Mesenchymal stem cell (in vitro differentiated cells and primary cell): ENCODE measurements around the gene AGTR1.
"Not testable (repeated sequence)": the region's sequence is repeated elsewhere in the genome, so short reads cannot be mapped to it uniquely, and the experiment has no call there.

ENCODE experiments used
- DNase-seq: peaks from one replicate; pipeline ENCODE4 v3.0.0-alpha.2; 2013
- H2AFZ ChIP-seq: one replicate; pipeline ENCODE4 v1.6.1; 2013; ENCODE audit warnings: low read depth, mild to moderate bottlenecking, control low read depth, inconsistent platforms, low read length, moderate library complexity
- H2AK5ac ChIP-seq: 2 replicates; pipeline ENCODE4 v1.6.1; 2013; ENCODE audit warnings: low read length, moderate library complexity, mild to moderate bottlenecking, inconsistent platforms; ENCODE audit not compliant: severe bottlenecking
- H2BK120ac ChIP-seq: one replicate; pipeline ENCODE4 v1.6.1; 2013; ENCODE audit warnings: low read depth, mild to moderate bottlenecking, inconsistent platforms, low read length, moderate library complexity
- H2BK12ac ChIP-seq, 2 experiments: one replicate each; pipeline ENCODE4 v1.6.1; 2013; ENCODE audit warnings: inconsistent platforms in 2 of 2, low read length in 2 of 2, mild to moderate bottlenecking in 2 of 2, moderate library complexity in 2 of 2, control low read depth in 1 of 2
- H2BK15ac ChIP-seq: one replicate; pipeline ENCODE4 v1.6.1; 2013; ENCODE audit warnings: mild to moderate bottlenecking, low read depth, inconsistent platforms; ENCODE audit not compliant: poor library complexity, severe bottlenecking
- H2BK5ac ChIP-seq: 2 replicates; pipeline ENCODE4 v1.6.1; 2013; ENCODE audit warnings: low read depth, mild to moderate bottlenecking, low read length, control low read depth, inconsistent platforms; ENCODE audit not compliant: poor library complexity, severe bottlenecking
- H3K14ac ChIP-seq, 2 experiments: one replicate each; pipeline ENCODE4 v1.6.1; 2013; ENCODE audit warnings: inconsistent platforms in 2 of 2, low read length in 2 of 2, control low read depth in 1 of 2, mild to moderate bottlenecking in 1 of 2, moderate library complexity in 1 of 2
- H3K18ac ChIP-seq, 2 experiments: one replicate each; pipeline ENCODE4 v1.6.1; 2013; ENCODE audit warnings: inconsistent platforms in 2 of 2, low read length in 2 of 2, control low read depth in 1 of 2, low read depth in 1 of 2, mild to moderate bottlenecking in 1 of 2
- H3K23ac ChIP-seq, 2 experiments: one replicate each; pipeline ENCODE4 v1.6.1; 2013; ENCODE audit warnings: inconsistent platforms in 2 of 2, low read length in 2 of 2, mild to moderate bottlenecking in 2 of 2, moderate library complexity in 2 of 2, control low read depth in 1 of 2
- H3K27ac ChIP-seq: 2 replicates; pipeline ENCODE4 v1.5.1; 2013; ENCODE audit warnings: mild to moderate bottlenecking, moderate library complexity, low read length, control low read depth, inconsistent platforms; ENCODE audit not compliant: poor library complexity, severe bottlenecking
- H3K27me3 ChIP-seq, 2 experiments: 2 replicates each; pipeline versions ENCODE4 v1.6.1 to v1.7.0; 2013; ENCODE audit warnings: low read length in 2 of 2, mild to moderate bottlenecking in 2 of 2, moderate library complexity in 2 of 2, control low read depth in 1 of 2, inconsistent platforms in 1 of 2; ENCODE audit not compliant: control insufficient read depth in 1 of 2, insufficient read depth in 1 of 2
- H3K36me3 ChIP-seq, 2 experiments: 2 replicates each; pipeline versions ENCODE4 v1.6.1 to v1.7.0; 2013; ENCODE audit warnings: low read length in 2 of 2, control low read depth in 1 of 2, inconsistent platforms in 1 of 2, low read depth in 1 of 2, mild to moderate bottlenecking in 1 of 2; ENCODE audit not compliant: insufficient read depth in 2 of 2, control insufficient read depth in 1 of 2
- H3K4ac ChIP-seq, 2 experiments: one replicate each; pipeline ENCODE4 v1.6.1; 2013; ENCODE audit warnings: inconsistent platforms in 2 of 2, low read length in 2 of 2, mild to moderate bottlenecking in 2 of 2, moderate library complexity in 2 of 2, control low read depth in 1 of 2, low read depth in 1 of 2
- H3K4me1 ChIP-seq: 2 replicates; pipeline ENCODE4 v1.6.1; 2013; ENCODE audit warnings: low read depth, low read length, control low read depth; ENCODE audit not compliant: control insufficient read depth, insufficient read depth
- H3K4me2 ChIP-seq: 2 replicates; pipeline ENCODE4 v1.6.1; 2013; ENCODE audit warnings: low read length, mild to moderate bottlenecking, inconsistent platforms; ENCODE audit not compliant: poor library complexity, severe bottlenecking
- H3K4me3 ChIP-seq, 2 experiments: 2 replicates each; pipeline versions ENCODE4 v1.5.1 to v1.7.0; 2013; ENCODE audit warnings: low read length in 2 of 2, mild to moderate bottlenecking in 2 of 2, control low read depth in 1 of 2, low read depth in 1 of 2; ENCODE audit not compliant: insufficient read depth in 1 of 2
- H3K79me1 ChIP-seq: replicated peaks from 2 replicates; pipeline ENCODE4 v1.6.1; 2013; ENCODE audit warnings: mild to moderate bottlenecking, control low read depth, low read length, inconsistent platforms; ENCODE audit not compliant: poor library complexity, severe bottlenecking
- H3K9ac ChIP-seq: 2 replicates; pipeline ENCODE4 v1.7.0; 2013; ENCODE audit warnings: mild to moderate bottlenecking, low read length, moderate library complexity
- H3K9me3 ChIP-seq: 2 replicates; pipeline ENCODE4 v1.7.0; 2013; ENCODE audit warnings: mild to moderate bottlenecking, low read length; ENCODE audit not compliant: control insufficient read depth
- H4K8ac ChIP-seq: one replicate; pipeline ENCODE4 v1.6.1; 2013; ENCODE audit warnings: inconsistent platforms, mild to moderate bottlenecking, low read length, moderate library complexity
- H4K91ac ChIP-seq: one replicate; pipeline ENCODE4 v1.6.1; 2013; ENCODE audit warnings: mild to moderate bottlenecking, low read length, inconsistent platforms
- WGBS: methylation state at CpG from one replicate; pipeline ENCODE4 v1.1.7; 2013; ENCODE audit warnings: mixed read lengths; 5-methylcytosine and 5-hydroxymethylcytosine counted together

The AGTR1 gene

GRCh38 chr3:148773805-148774204 is 76.1 kb downstream of the AGTR1 start:
- 67% methylated on average over 2 of the region's 2 CpGs for WGBS
- H4K91ac ChIP-seq: no peak overlapping the region
- no peak overlapping the region for H3K4me3 ChIP-seq
- no peak for DNase-seq
- no peak overlapping the region for H2AK5ac ChIP-seq
- no peaks in the 10 kb centered on the region for H3K36me3 ChIP-seq
- no peaks in the 10 kb centered on the region for H3K4me1 ChIP-seq
- no peaks in the 10 kb centered on the region for H3K9me3 ChIP-seq
- no peak overlapping the region for H3K4ac ChIP-seq
- H3K9ac ChIP-seq: no peak overlapping the region
- H3K27ac ChIP-seq: no peak overlapping the region
- no peaks in the 10 kb centered on the region for H3K79me1 ChIP-seq
- H3K23ac ChIP-seq: no peak overlapping the region
- no peak overlapping the region for H2BK12ac ChIP-seq
- no peak overlapping the region for H3K14ac ChIP-seq
- H2AFZ ChIP-seq: no peak overlapping the region
- H3K27me3 ChIP-seq: no peaks in the 10 kb centered on the region
- H3K18ac ChIP-seq: no peak overlapping the region
- no peak overlapping the region for H4K8ac ChIP-seq
- no peak overlapping the region for H2BK5ac ChIP-seq
- no peak overlapping the region for H2BK120ac ChIP-seq
- no peak overlapping the region for H3K4me2 ChIP-seq
- H2BK15ac ChIP-seq: no peak overlapping the region

- Histone ChIP-seq H3K4ac (no peak overlapping the region), H4K91ac (no peak overlapping the region), H2AFZ (no peak overlapping the region), H3K79me1 (no peaks in the 10 kb centered on the region), H3K4me2 (no peak overlapping the region), H3K27me3 (no peaks in the 10 kb centered on the region), H3K14ac (no peak overlapping the region), H3K18ac (no peak overlapping the region), H3K9ac (no peak overlapping the region), H2AK5ac (no peak overlapping the region), H2BK5ac (no peak overlapping the region), H2BK120ac (no peak overlapping the region), H3K9me3 (no peaks in the 10 kb centered on the region), H3K4me1 (no peaks in the 10 kb centered on the region), H3K4me3 (no peak overlapping the region), H3K27ac (no peak overlapping the region), H3K23ac (no peak overlapping the region), H4K8ac (no peak overlapping the region), H2BK15ac (no peak overlapping the region), H2BK12ac (no peak overlapping the region), H3K36me3 (no peaks in the 10 kb centered on the region)
- WGBS: 91% methylated on average over 3 of the region's 3 CpGs
- DNase-seq: no peak
These were observed 81.2 kb downstream of the AGTR1 start for GRCh38 chr3:148778926-148779325.

- H2BK12ac ChIP-seq, H3K4me1 ChIP-seq, H3K27ac ChIP-seq, H3K4me2 ChIP-seq, DNase-seq, H3K36me3 ChIP-seq, H3K27me3 ChIP-seq, H2AK5ac ChIP-seq, H3K4me3 ChIP-seq, H3K23ac ChIP-seq, H3K9ac ChIP-seq, H2BK120ac ChIP-seq, H3K14ac ChIP-seq, H3K4ac ChIP-seq, H2AFZ ChIP-seq, H2BK5ac ChIP-seq, H4K91ac ChIP-seq, H4K8ac ChIP-seq, H3K9me3 ChIP-seq, H3K79me1 ChIP-seq, H2BK15ac ChIP-seq, H3K18ac ChIP-seq: not testable (repeated sequence)
- 90% methylated on average over 6 of the region's 6 CpGs for WGBS
These were observed 87.3 kb downstream of the AGTR1 start for GRCh38 chr3:148785026-148785425.

GRCh38 chr3:148786159-148786558 is 88.5 kb downstream of the AGTR1 start:
- H3K79me1 ChIP-seq, H3K23ac ChIP-seq, H3K4me2 ChIP-seq, H2BK15ac ChIP-seq, H2BK12ac ChIP-seq, H2BK120ac ChIP-seq, H4K8ac ChIP-seq, H3K4ac ChIP-seq, H4K91ac ChIP-seq, H2BK5ac ChIP-seq, H3K36me3 ChIP-seq, DNase-seq, H3K9me3 ChIP-seq, H3K27me3 ChIP-seq, H3K14ac ChIP-seq, H3K4me3 ChIP-seq, H3K9ac ChIP-seq, H2AK5ac ChIP-seq, H3K4me1 ChIP-seq, H3K27ac ChIP-seq, H3K18ac ChIP-seq, H2AFZ ChIP-seq: not testable (repeated sequence)
- WGBS: 88% methylated on average over 9 of the region's 9 CpGs
